HEK293 (cell line): ENCODE measurements around the gene PNPLA6.

Experiments
- CTCF ChIA-PET: fragments of 350-600 bp; formaldehyde crosslinking; extraction: SDS; loops from one replicate; lab custom pipeline; 2021; ENCODE audit warnings: antibody characterized with exemption; lab: Yijun Ruan, JAX
- POLR2A ChIA-PET: fragments of 300-600 bp; formaldehyde crosslinking; extraction: SDS; loops from one replicate; lab custom pipeline; 2020; ENCODE audit warnings: antibody characterized with exemption, inconsistent platforms; lab: Yijun Ruan, JAX
- H3K27ac ChIP-seq: fragments of 200-500 bp; sonication (Bioruptor generic); 2 replicates; pipeline ENCODE4 v1.5.1; 2014; ENCODE audit warnings: low read depth, low read length, control low read depth, inconsistent platforms; ENCODE audit errors: extremely low read depth
- H3K36me3 ChIP-seq, 2 experiments: fragments of 200-500 bp in 1 of 2; sonication (Bioruptor generic) in 1 of 2; 1 replicate in 1 of 2; 2 replicates in 1 of 2; pipeline ENCODE4 v1.5.1; 2014 to 2017; ENCODE audit warnings: inconsistent platforms in 2 of 2, low read length in 2 of 2; ENCODE audit not compliant: control insufficient read depth in 2 of 2, insufficient read depth in 1 of 2
- H3K4me1 ChIP-seq: fragments of 200-500 bp; sonication (Bioruptor generic); 2 replicates; pipeline ENCODE4 v1.5.1; 2014; ENCODE audit warnings: mild to moderate bottlenecking, low read length, inconsistent platforms; ENCODE audit not compliant: control insufficient read depth, insufficient read depth
- H3K4me3 ChIP-seq: 2 replicates; pipeline ENCODE4 v1.5.1; 2011; ENCODE audit warnings: low read depth, mild to moderate bottlenecking, control low read depth, low read length, moderate library complexity
- H3K9me3 ChIP-seq: fragments of 200-500 bp; sonication (Bioruptor generic); 2 replicates; pipeline ENCODE4 v1.5.1; 2014; ENCODE audit warnings: low read depth, low read length, inconsistent platforms; ENCODE audit not compliant: control insufficient read depth, insufficient read depth
- BCL11A ChIP-seq: fragments of 450-650 bp; formaldehyde crosslinking; IDR thresholded peaks from 2 replicates; pipeline ENCODE4 v1.5.1; 2016; ENCODE audit warnings: low read depth, missing biosample characterization, missing genetic modification characterization
- HOXD13 ChIP-seq: sonication (generic); formaldehyde crosslinking; IDR thresholded peaks from 2 replicates; pipeline ENCODE4 v1.8.0; 2022; ENCODE audit warnings: missing genetic modification reagents, borderline replicate concordance
- PRDM6 ChIP-seq: fragments of 450-650 bp; formaldehyde crosslinking; IDR thresholded peaks from 2 replicates; pipeline ENCODE4 v1.5.1; 2017; ENCODE audit warnings: missing biosample characterization, missing genetic modification characterization
- ZBTB48 ChIP-seq: fragments of 450-650 bp; formaldehyde crosslinking; IDR thresholded peaks from 2 replicates; pipeline ENCODE4 v1.5.1; 2016; ENCODE audit warnings: missing biosample characterization, missing genetic modification characterization
- ZNF112 ChIP-seq: fragments of 450-650 bp; formaldehyde crosslinking; IDR thresholded peaks from 2 replicates; pipeline ENCODE4 v1.5.0; 2017; ENCODE audit warnings: missing biosample characterization, missing genetic modification characterization
- ZNF16 ChIP-seq: fragments of 450-650 bp; formaldehyde crosslinking; IDR thresholded peaks from 2 replicates; pipeline ENCODE4 v1.5.1; 2016; ENCODE audit warnings: low read depth, missing biosample characterization, missing genetic modification characterization
- ZNF302 ChIP-seq: fragments of 450-650 bp; formaldehyde crosslinking; IDR thresholded peaks from 2 replicates; pipeline ENCODE4 v1.5.1; 2016; ENCODE audit warnings: missing biosample characterization, missing genetic modification characterization, low read depth
- ZNF37A ChIP-seq: fragments of 450-650 bp; IDR thresholded peaks from 2 replicates; pipeline ENCODE4 v1.5.1; 2018; ENCODE audit warnings: missing biosample characterization, missing genetic modification characterization
- ZNF433 ChIP-seq: fragments of 450-650 bp; formaldehyde crosslinking; IDR thresholded peaks from 2 replicates; pipeline ENCODE4 v1.5.1; 2016; ENCODE audit warnings: missing biosample characterization, missing genetic modification characterization, low read depth
- ZNF48 ChIP-seq: fragments of 450-650 bp; formaldehyde crosslinking; IDR thresholded peaks from 2 replicates; pipeline ENCODE4 v1.5.1; 2016; ENCODE audit warnings: missing biosample characterization, missing genetic modification characterization
- ZNF513 ChIP-seq: fragments of 450-650 bp; IDR thresholded peaks from 2 replicates; pipeline ENCODE4 v1.5.1; 2018; ENCODE audit warnings: missing biosample characterization, missing genetic modification characterization
- ZNF624 ChIP-seq: fragments of 450-650 bp; formaldehyde crosslinking; IDR thresholded peaks from 2 replicates; pipeline ENCODE4 v1.5.1; 2017; ENCODE audit warnings: missing biosample characterization, missing genetic modification characterization
- ZNF837 ChIP-seq: fragments of 450-650 bp; formaldehyde crosslinking; IDR thresholded peaks from 2 replicates; pipeline ENCODE4 v1.5.1; 2016; ENCODE audit warnings: missing biosample characterization, missing genetic modification characterization
- ZSCAN23 ChIP-seq: fragments of 450-650 bp; formaldehyde crosslinking; IDR thresholded peaks from 2 replicates; pipeline ENCODE4 v1.5.1; 2016; ENCODE audit warnings: missing biosample characterization, missing genetic modification characterization
- TF ChIP-seq, protein P1 (sequence below): fragments of 450-650 bp; formaldehyde crosslinking; conservative IDR thresholded peaks from 2 replicates; pipeline ENCODE4 v1.5.1; 2016; ENCODE audit warnings: low read depth, missing biosample characterization, missing genetic modification characterization
- TF ChIP-seq, protein P2 (sequence below): fragments of 450-650 bp; formaldehyde crosslinking; IDR thresholded peaks from 2 replicates; pipeline ENCODE4 v1.5.1; 2016; ENCODE audit warnings: missing biosample characterization, missing genetic modification characterization, borderline replicate concordance

The PNPLA6 gene

DNA sequence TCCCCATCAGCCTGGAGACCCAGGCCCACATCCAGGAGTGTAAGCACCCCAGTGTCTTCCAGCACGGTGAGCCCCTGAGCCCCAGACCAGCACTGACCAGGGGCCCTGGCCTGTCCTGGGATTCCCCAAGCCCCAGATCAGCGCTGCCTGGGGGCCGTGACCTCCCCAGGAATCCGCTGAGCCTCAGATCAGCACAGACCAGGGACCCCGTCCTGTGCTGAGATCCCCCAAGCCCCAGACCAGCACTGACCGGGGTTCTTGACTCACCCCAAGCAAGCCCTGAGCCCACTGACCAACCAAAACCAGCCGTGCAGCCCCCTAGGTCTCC is 7.4 kb upstream of the PNPLA6 start:
- ChIA-PET POLR2A (no interaction called here), CTCF (no interaction called here)
- Histone ChIP-seq H3K9me3 (no peaks in the 10 kb centered on the region), H3K4me1 (0 out of 2 replicates have a peak, but pooled peaks cover under 1% of the 10 kb centered on the region), H3K4me3 (no peak overlapping the region), H3K27ac (no peak overlapping the region), H3K36me3 (peaks cover 0 to 43% of the 10 kb centered on the region in 2 experiments; a peak in 2 of 3 replicates)
- TF ChIP-seq ZBTB48 (no peak), ZSCAN23 (tag by site-specific recombination) (no peak), ZNF433 (tag by site-specific recombination) (no peak), ZNF16 (no peak), PRDM6 (tag by site-specific recombination) (no peak), ZNF513 (tag by site-specific recombination) (no peak), ZNF624 (tag by site-specific recombination) (no peak), ZNF112 (tag by site-specific recombination) (no peak), ZNF837 (tag by site-specific recombination) (no peak), ZNF48 (tag by site-specific recombination) (no peak), ZNF302 (tag by site-specific recombination) (no peak), BCL11A (tag by site-specific recombination) (no peak), ZNF37A (no peak), HOXD13 (CRISPR knock-in tag) (no peak)
- TF ChIP-seq, protein P1, sequence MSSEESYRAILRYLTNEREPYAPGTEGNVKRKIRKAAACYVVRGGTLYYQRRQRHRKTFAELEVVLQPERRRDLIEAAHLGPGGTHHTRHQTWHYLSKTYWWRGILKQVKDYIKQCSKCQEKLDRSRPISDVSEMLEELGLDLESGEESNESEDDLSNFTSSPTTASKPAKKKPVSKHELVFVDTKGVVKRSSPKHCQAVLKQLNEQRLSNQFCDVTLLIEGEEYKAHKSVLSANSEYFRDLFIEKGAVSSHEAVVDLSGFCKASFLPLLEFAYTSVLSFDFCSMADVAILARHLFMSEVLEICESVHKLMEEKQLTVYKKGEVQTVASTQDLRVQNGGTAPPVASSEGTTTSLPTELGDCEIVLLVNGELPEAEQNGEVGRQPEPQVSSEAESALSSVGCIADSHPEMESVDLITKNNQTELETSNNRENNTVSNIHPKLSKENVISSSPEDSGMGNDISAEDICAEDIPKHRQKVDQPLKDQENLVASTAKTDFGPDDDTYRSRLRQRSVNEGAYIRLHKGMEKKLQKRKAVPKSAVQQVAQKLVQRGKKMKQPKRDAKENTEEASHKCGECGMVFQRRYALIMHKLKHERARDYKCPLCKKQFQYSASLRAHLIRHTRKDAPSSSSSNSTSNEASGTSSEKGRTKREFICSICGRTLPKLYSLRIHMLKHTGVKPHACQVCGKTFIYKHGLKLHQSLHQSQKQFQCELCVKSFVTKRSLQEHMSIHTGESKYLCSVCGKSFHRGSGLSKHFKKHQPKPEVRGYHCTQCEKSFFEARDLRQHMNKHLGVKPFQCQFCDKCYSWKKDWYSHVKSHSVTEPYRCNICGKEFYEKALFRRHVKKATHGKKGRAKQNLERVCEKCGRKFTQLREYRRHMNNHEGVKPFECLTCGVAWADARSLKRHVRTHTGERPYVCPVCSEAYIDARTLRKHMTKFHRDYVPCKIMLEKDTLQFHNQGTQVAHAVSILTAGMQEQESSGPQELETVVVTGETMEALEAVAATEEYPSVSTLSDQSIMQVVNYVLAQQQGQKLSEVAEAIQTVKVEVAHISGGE (tag by site-specific recombination), result no peak
- TF ChIP-seq, protein P2, sequence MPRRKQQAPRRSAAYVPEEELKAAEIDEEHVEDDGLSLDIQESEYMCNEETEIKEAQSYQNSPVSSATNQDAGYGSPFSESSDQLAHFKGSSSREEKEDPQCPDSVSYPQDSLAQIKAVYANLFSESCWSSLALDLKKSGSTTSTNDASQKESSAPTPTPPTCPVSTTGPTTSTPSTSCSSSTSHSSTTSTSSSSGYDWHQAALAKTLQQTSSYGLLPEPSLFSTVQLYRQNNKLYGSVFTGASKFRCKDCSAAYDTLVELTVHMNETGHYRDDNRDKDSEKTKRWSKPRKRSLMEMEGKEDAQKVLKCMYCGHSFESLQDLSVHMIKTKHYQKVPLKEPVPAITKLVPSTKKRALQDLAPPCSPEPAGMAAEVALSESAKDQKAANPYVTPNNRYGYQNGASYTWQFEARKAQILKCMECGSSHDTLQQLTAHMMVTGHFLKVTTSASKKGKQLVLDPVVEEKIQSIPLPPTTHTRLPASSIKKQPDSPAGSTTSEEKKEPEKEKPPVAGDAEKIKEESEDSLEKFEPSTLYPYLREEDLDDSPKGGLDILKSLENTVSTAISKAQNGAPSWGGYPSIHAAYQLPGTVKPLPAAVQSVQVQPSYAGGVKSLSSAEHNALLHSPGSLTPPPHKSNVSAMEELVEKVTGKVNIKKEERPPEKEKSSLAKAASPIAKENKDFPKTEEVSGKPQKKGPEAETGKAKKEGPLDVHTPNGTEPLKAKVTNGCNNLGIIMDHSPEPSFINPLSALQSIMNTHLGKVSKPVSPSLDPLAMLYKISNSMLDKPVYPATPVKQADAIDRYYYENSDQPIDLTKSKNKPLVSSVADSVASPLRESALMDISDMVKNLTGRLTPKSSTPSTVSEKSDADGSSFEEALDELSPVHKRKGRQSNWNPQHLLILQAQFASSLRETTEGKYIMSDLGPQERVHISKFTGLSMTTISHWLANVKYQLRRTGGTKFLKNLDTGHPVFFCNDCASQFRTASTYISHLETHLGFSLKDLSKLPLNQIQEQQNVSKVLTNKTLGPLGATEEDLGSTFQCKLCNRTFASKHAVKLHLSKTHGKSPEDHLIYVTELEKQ (tag by site-specific recombination), result no peak
